OCI-LY3 (cell line): ENCODE measurements around the gene SLC13A3.

Experiments used
- EZH2phosphoT487 ChIP-seq: fragments of 200-600 bp; shearing (Covaris generic); IDR thresholded peaks from 2 replicates; pipeline ENCODE4 v1.6.1; 2018; ENCODE audit warnings: antibody characterized with exemption, mixed run types, low read depth
- TF ChIP-seq, protein P1 (sequence below): fragments of 200-600, 300-600 bp; sonication (generic); IDR thresholded peaks from 2 replicates; pipeline ENCODE4 v1.5.1; 2014; ENCODE audit warnings: antibody characterized with exemption, low read length, low read depth

- TF ChIP-seq EZH2phosphoT487, result no peak
- TF ChIP-seq, protein P1, sequence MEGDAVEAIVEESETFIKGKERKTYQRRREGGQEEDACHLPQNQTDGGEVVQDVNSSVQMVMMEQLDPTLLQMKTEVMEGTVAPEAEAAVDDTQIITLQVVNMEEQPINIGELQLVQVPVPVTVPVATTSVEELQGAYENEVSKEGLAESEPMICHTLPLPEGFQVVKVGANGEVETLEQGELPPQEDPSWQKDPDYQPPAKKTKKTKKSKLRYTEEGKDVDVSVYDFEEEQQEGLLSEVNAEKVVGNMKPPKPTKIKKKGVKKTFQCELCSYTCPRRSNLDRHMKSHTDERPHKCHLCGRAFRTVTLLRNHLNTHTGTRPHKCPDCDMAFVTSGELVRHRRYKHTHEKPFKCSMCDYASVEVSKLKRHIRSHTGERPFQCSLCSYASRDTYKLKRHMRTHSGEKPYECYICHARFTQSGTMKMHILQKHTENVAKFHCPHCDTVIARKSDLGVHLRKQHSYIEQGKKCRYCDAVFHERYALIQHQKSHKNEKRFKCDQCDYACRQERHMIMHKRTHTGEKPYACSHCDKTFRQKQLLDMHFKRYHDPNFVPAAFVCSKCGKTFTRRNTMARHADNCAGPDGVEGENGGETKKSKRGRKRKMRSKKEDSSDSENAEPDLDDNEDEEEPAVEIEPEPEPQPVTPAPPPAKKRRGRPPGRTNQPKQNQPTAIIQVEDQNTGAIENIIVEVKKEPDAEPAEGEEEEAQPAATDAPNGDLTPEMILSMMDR, result no peak
These were observed 120.6 kb downstream of the SLC13A3 start for GRCh38 chr20:46530640-46531039.
